Activated T-helper 1 cell treated with anti-CD3 and anti-CD28 coated beads, Interleukin-12 subunit alpha, Interleukin-12 subunit beta, Interleukin-2, Interleukin-4 antibody, amounts not matched to agents 30 ng/mL and 10 ng/mL and 1 ng/mL, durations not matched to agents 14 hours and 24 hours and 36 hours (primary cell): Measurements from ENCODE around the gene SVOP. TPM values are rescaled to one million over a fixed set of nuclear protein-coding genes. Genes with fewer than 3 reads are reported as not detected.
"Not testable (repeated sequence)": the region's sequence is repeated elsewhere in the genome, so short reads cannot be mapped to it uniquely, and the experiment has no call there.

Source experiments
- DNase-seq: peaks from one replicate; pipeline ENCODE4 v3.0.0; 2021; ENCODE audit warnings: low spot score
- H3K27ac Mint-ChIP-seq: one replicate; pipeline ENCODE4 v1.8.0; 2021; ENCODE audit warnings: mild to moderate bottlenecking, mixed read lengths
- H3K27me3 Mint-ChIP-seq: one replicate; pipeline ENCODE4 v1.8.0; 2022; ENCODE audit warnings: mild to moderate bottlenecking, moderate library complexity, mixed read lengths; ENCODE audit not compliant: insufficient read depth
- H3K36me3 Mint-ChIP-seq: one replicate; pipeline ENCODE4 v1.8.0; 2021; ENCODE audit warnings: low read depth, mixed read lengths
- H3K4me1 Mint-ChIP-seq: one replicate; pipeline ENCODE4 v1.8.0; 2021; ENCODE audit warnings: low read depth, mixed read lengths
- H3K4me3 Mint-ChIP-seq: one replicate; pipeline ENCODE4 v1.8.0; 2021; ENCODE audit warnings: mild to moderate bottlenecking, moderate library complexity, mixed read lengths
- H3K9me3 Mint-ChIP-seq: one replicate; pipeline ENCODE4 v1.8.0; 2021; ENCODE audit warnings: mixed read lengths
- intact Hi-C: fragments of 100-400 bp; cut with micrococcal nuclease; formaldehyde crosslinking; loops from one replicate; pipeline ENCODE4 v1.15.1; 2024
- total RNA-seq: library from RNA; stranded (reverse); gene quantifications from 2 replicates; pipeline ENCODE4 v1.2.3, GENCODE V29; 2022

The SVOP gene
- total RNA-seq, 1 donor from 2014 or later: not detected

GRCh38 chr12:108881953-108882352, 138.9 kb downstream of the SVOP start:
- Mint-ChIP-seq H3K4me3 (no peak overlapping the region), H3K27ac (no peak overlapping the region), H3K4me1 (no peaks in the 10 kb centered on the region), H3K36me3 (no peaks in the 10 kb centered on the region), H3K9me3 (no peaks in the 10 kb centered on the region), H3K27me3 (peaks cover 15% of the 10 kb centered on the region)
- intact Hi-C loops: no loop called here
- DNase-seq: no peak

- no peak within 1 kb of the TSS for H3K4me3 Mint-ChIP-seq
- no peaks in the 10 kb centered on the region for H3K4me1 Mint-ChIP-seq
- H3K27me3 Mint-ChIP-seq: peaks cover 19% of the 10 kb centered on the region
- intact Hi-C loops: no loop called here
- H3K27ac Mint-ChIP-seq: no peak within 1 kb of the TSS
- no peak for DNase-seq
- H3K36me3 Mint-ChIP-seq: no peaks in the 10 kb centered on the region
- peaks cover 5% of the 10 kb centered on the region for H3K9me3 Mint-ChIP-seq
Observed at GRCh38 chr12:108879615-108880254, 141.1 kb downstream of the SVOP start, which contains the start of gene DAO. TSS of gene DAO (plus strand) at chr12:108880092. CDS start at chr12:108885007, 4,915 bp downstream.

- Mint-ChIP-seq H3K27ac (no peak overlapping the region), H3K4me3 (no peak overlapping the region), H3K27me3 (peaks cover 14% of the 10 kb centered on the region), H3K36me3 (no peaks in the 10 kb centered on the region), H3K9me3 (peaks cover 5% of the 10 kb centered on the region), H3K4me1 (no peaks in the 10 kb centered on the region)
- intact Hi-C loops: no loop called here
- DNase-seq: no peak
Observed at GRCh38 chr12:108876550-108876949, 144.3 kb downstream of the SVOP start.

- no peak overlapping the region for H3K27ac Mint-ChIP-seq
- no peaks in the 10 kb centered on the region for H3K4me1 Mint-ChIP-seq
Observed at GRCh38 chr12:108875682-108876361, 145.0 kb downstream of the SVOP start.

GRCh38 chr12:108875280-108875679, 145.6 kb downstream of the SVOP start:
- Mint-ChIP-seq H3K9me3 (peaks cover 5% of the 10 kb centered on the region), H3K4me3 (no peak overlapping the region)

More at GRCh38 chr12:108875682-108876361, 145.0 kb downstream of the SVOP start:
- no peak for DNase-seq
- peaks cover 14% of the 10 kb centered on the region for H3K27me3 Mint-ChIP-seq
- intact Hi-C loops: no loop called here
- H3K36me3 Mint-ChIP-seq: no peaks in the 10 kb centered on the region
- peaks cover 5% of the 10 kb centered on the region for H3K9me3 Mint-ChIP-seq
- H3K4me3 Mint-ChIP-seq: no peak overlapping the region

GRCh38 chr12:108868781-108869180, 152.1 kb downstream of the SVOP start:
- no peak for DNase-seq

More at GRCh38 chr12:108875280-108875679, 145.6 kb downstream of the SVOP start:
- Mint-ChIP-seq H3K4me1 (no peaks in the 10 kb centered on the region), H3K27ac (no peak overlapping the region), H3K36me3 (no peaks in the 10 kb centered on the region), H3K27me3 (peaks cover 12% of the 10 kb centered on the region)
- no peak for DNase-seq
- intact Hi-C loops: no loop called here

GRCh38 chr12:108866083-108866482, 154.8 kb downstream of the SVOP start:
- H3K27ac Mint-ChIP-seq, DNase-seq, H3K4me3 Mint-ChIP-seq, H3K4me1 Mint-ChIP-seq, intact Hi-C loops, H3K36me3 Mint-ChIP-seq, H3K9me3 Mint-ChIP-seq, H3K27me3 Mint-ChIP-seq: not testable (repeated sequence)

More at GRCh38 chr12:108868781-108869180, 152.1 kb downstream of the SVOP start:
- no peaks in the 10 kb centered on the region for H3K9me3 Mint-ChIP-seq
- intact Hi-C loops: no loop called here
- H3K4me1 Mint-ChIP-seq: no peaks in the 10 kb centered on the region
- H3K36me3 Mint-ChIP-seq: no peaks in the 10 kb centered on the region
- H3K4me3 Mint-ChIP-seq: no peak overlapping the region
- no peak overlapping the region for H3K27ac Mint-ChIP-seq
- H3K27me3 Mint-ChIP-seq: no peaks in the 10 kb centered on the region

GRCh38 chr12:108865169-108865568, 155.7 kb downstream of the SVOP start:
- H3K9me3 Mint-ChIP-seq: no peaks in the 10 kb centered on the region
- no peak for DNase-seq
- no peaks in the 10 kb centered on the region for H3K36me3 Mint-ChIP-seq
- H3K27me3 Mint-ChIP-seq: peaks cover 6% of the 10 kb centered on the region
- intact Hi-C loops: no loop called here
- no peak overlapping the region for H3K27ac Mint-ChIP-seq
- peaks cover 6% of the 10 kb centered on the region for H3K4me1 Mint-ChIP-seq
- H3K4me3 Mint-ChIP-seq: no peak overlapping the region

GRCh38 chr12:108862588-108862959, 158.3 kb downstream of the SVOP start:
- Mint-ChIP-seq H3K27ac (no peak overlapping the region), H3K9me3 (no peaks in the 10 kb centered on the region), H3K27me3 (peaks cover 10% of the 10 kb centered on the region), H3K4me1 (peaks cover 22% of the 10 kb centered on the region), H3K4me3 (no peak overlapping the region), H3K36me3 (no peaks in the 10 kb centered on the region)
- intact Hi-C loops: no loop called here
- no peak for DNase-seq

- no peaks in the 10 kb centered on the region for H3K9me3 Mint-ChIP-seq
- no peak overlapping the region for H3K27ac Mint-ChIP-seq
- no peak for DNase-seq
- no peak overlapping the region for H3K4me3 Mint-ChIP-seq
- intact Hi-C loops: no loop called here
- peaks cover 10% of the 10 kb centered on the region for H3K27me3 Mint-ChIP-seq
- no peaks in the 10 kb centered on the region for H3K36me3 Mint-ChIP-seq
- H3K4me1 Mint-ChIP-seq: peaks cover 22% of the 10 kb centered on the region
Observed at GRCh38 chr12:108861878-108862587, 158.8 kb downstream of the SVOP start.

GRCh38 chr12:108860443-108860842, 160.4 kb downstream of the SVOP start:
- H3K9me3 Mint-ChIP-seq: no peaks in the 10 kb centered on the region
- peaks cover 38% of the 10 kb centered on the region for H3K4me1 Mint-ChIP-seq
- H3K27ac Mint-ChIP-seq: no peak overlapping the region

GRCh38 chr12:108859923-108860291, 161.0 kb downstream of the SVOP start:
- Mint-ChIP-seq H3K4me1 (peaks cover 43% of the 10 kb centered on the region), H3K36me3 (peaks cover 12% of the 10 kb centered on the region)
- intact Hi-C loops: loop anchor here (2.0 to 5.0 kb wide), 2 partner anchors 169 to 343 kb away; partner anchors contain the start of gene FICD

More at GRCh38 chr12:108860443-108860842, 160.4 kb downstream of the SVOP start:
- no peak for DNase-seq
- H3K27me3 Mint-ChIP-seq: peaks cover 10% of the 10 kb centered on the region
- H3K4me3 Mint-ChIP-seq: no peak overlapping the region
- intact Hi-C loops: no loop called here
- peaks cover 7% of the 10 kb centered on the region for H3K36me3 Mint-ChIP-seq

More at GRCh38 chr12:108859923-108860291, 161.0 kb downstream of the SVOP start:
- DNase-seq: no peak
- H3K27ac Mint-ChIP-seq: no peak overlapping the region
- peaks cover 10% of the 10 kb centered on the region for H3K27me3 Mint-ChIP-seq
- peaks cover 4% of the 10 kb centered on the region for H3K9me3 Mint-ChIP-seq
- no peak overlapping the region for H3K4me3 Mint-ChIP-seq
